ENCODE measurements around the gene EFCAB6.

DNA sequence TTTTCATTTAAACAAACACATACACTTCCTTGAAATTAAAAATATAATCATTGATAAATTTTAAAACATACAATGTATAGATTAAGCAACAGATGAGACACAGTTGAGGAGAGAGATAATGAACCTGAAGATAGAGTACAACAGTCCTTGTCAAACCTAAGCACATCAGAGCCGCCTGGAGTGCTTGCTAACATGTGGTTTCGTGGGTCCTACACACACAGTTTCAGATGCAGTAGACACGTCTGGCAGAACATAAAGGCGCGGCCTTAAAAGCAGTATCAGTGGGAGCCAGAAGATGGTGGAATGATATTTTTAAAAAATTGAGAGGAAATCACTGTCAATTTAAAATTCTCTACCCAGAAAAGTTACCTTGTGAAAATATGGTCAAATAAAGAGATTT, 265.9 kb downstream of the EFCAB6 start:
- no peak for TF ChIP-seq POLR2A (IDR thresholded peaks at IDR 0.05; ENCODE audit: low read length)
- no peak for TF ChIP-seq GATA1 (IDR thresholded peaks at IDR 0.05; ENCODE audit: low read depth, low read length)

All from erythroblast (primary cell).